WTC11 (cell line): ENCODE results near the gene STIP1.

Experiments used
- CBFB ChIP-seq: sonication (generic); formaldehyde crosslinking; IDR thresholded peaks from 2 replicates; pipeline ENCODE4 v1.8.1; 2022; ENCODE audit warnings: mild to moderate bottlenecking, low read depth, missing genetic modification reagents
- GTF2I ChIP-seq: fragments of 250-450 bp; sonication (Bioruptor Pico); conservative IDR thresholded peaks from 2 replicates; pipeline ENCODE4 v1.4.0; 2021; ENCODE audit warnings: mild to moderate bottlenecking
- NR3C1 ChIP-seq: sonication (generic); formaldehyde crosslinking; conservative IDR thresholded peaks from 2 replicates; pipeline ENCODE4 v1.8.1; 2023; ENCODE audit warnings: low read depth, mild to moderate bottlenecking, missing genetic modification reagents
- ZNF317 ChIP-seq: sonication (generic); formaldehyde crosslinking; IDR thresholded peaks from 2 replicates; pipeline ENCODE4 v1.8.1; 2023; ENCODE audit warnings: low read depth, mild to moderate bottlenecking, moderate library complexity, missing genetic modification reagents, borderline replicate concordance
- TF ChIP-seq, protein P1 (sequence below): sonication (generic); formaldehyde crosslinking; IDR thresholded peaks from 2 replicates; pipeline ENCODE4 v1.8.1; 2023; ENCODE audit warnings: mild to moderate bottlenecking, missing genetic modification reagents

DNA sequence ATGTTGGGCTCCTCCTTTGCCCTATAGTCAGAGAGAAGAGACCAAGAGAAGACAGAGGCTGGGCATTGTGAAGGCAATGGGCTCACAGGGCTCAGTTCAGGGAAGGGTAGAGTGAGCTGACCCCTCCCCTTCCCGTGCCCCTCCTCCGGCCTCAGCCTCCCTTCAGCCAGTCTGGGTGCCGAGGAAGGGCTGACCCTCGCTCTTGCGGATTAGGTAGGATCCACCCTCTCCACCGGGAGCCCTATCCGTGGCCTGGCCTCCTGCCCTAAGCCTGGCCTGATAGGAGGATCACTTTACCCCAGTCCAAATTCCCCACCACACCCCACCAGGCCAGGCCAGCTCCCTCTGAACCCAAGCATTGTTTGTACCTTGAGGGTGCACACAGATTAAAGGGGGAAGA, 62.6 kb downstream of the STIP1 start:
- no peak for TF ChIP-seq GTF2I
- no peak for TF ChIP-seq NR3C1 (CRISPR knock-in tag)
- TF ChIP-seq CBFB (CRISPR knock-in tag) = no peak
- no peak for TF ChIP-seq ZNF317 (CRISPR knock-in tag)
- TF ChIP-seq, protein P1, sequence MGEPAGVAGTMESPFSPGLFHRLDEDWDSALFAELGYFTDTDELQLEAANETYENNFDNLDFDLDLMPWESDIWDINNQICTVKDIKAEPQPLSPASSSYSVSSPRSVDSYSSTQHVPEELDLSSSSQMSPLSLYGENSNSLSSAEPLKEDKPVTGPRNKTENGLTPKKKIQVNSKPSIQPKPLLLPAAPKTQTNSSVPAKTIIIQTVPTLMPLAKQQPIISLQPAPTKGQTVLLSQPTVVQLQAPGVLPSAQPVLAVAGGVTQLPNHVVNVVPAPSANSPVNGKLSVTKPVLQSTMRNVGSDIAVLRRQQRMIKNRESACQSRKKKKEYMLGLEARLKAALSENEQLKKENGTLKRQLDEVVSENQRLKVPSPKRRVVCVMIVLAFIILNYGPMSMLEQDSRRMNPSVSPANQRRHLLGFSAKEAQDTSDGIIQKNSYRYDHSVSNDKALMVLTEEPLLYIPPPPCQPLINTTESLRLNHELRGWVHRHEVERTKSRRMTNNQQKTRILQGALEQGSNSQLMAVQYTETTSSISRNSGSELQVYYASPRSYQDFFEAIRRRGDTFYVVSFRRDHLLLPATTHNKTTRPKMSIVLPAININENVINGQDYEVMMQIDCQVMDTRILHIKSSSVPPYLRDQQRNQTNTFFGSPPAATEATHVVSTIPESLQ (CRISPR knock-in tag) = no peak
